ENCODE measurements around the gene FAM237B.
"Not testable (repeated sequence)": the region's sequence is repeated elsewhere in the genome, so short reads cannot be mapped to it uniquely, and the experiment has no call there.

Gene FAM237B

GRCh38 chr7:90320801-90321494, at the start of gene FAM237B:
Gene FAM237B, minus strand, starts transcription at chr7:90321304. Its CDS starts 1,556 bp downstream, at chr7:90319748.
- no peak for DNase-seq

GRCh38 chr7:90351987-90352386, 30.9 kb upstream of the FAM237B start:
- DNase-seq, result no peak

GRCh38 chr7:90350032-90350431, 28.9 kb upstream of the FAM237B start:
- DNase-seq, result not testable (repeated sequence)

GRCh38 chr7:90349305-90349704, 28.2 kb upstream of the FAM237B start:
- no peak for DNase-seq

- DNase-seq, result no peak
Observed at GRCh38 chr7:90347759-90348158, 26.7 kb upstream of the FAM237B start.

- peak; percentile 94 for DNase-seq
Observed at GRCh38 chr7:90346336-90347125, 25.4 kb upstream of the FAM237B start, which contains the start of gene GTPBP10. Gene GTPBP10, plus strand, starts transcription at chr7:90346716. Its CDS starts 26 bp downstream, at chr7:90346742.

- no peak for DNase-seq
Observed at GRCh38 chr7:90345595-90346335, 24.7 kb upstream of the FAM237B start.

- no peak for DNase-seq
Observed at GRCh38 chr7:90345016-90345415, 23.9 kb upstream of the FAM237B start.

- no peak for DNase-seq
Observed at GRCh38 chr7:90337106-90337505, 16.0 kb upstream of the FAM237B start.

- not testable (repeated sequence) for DNase-seq
Observed at GRCh38 chr7:90334926-90335325, 13.8 kb upstream of the FAM237B start.

- DNase-seq, result no peak
Observed at GRCh38 chr7:90334193-90334843, 13.2 kb upstream of the FAM237B start.

GRCh38 chr7:90326500-90326899, 5.4 kb upstream of the FAM237B start:
- no peak for DNase-seq

- DNase-seq, result no peak
Observed at GRCh38 chr7:90322837-90323236, 1.7 kb upstream of the FAM237B start.

- no peak for DNase-seq
Observed at GRCh38 chr7:90320418-90320800, 695 bp downstream of the FAM237B start.

- DNase-seq, result no peak
Observed at GRCh38 chr7:90320014-90320413, 1.1 kb downstream of the FAM237B start.

GRCh38 chr7:90313907-90314306, 7.2 kb downstream of the FAM237B start:
- DNase-seq, result no peak

- DNase-seq, result no peak
Observed at GRCh38 chr7:90312745-90313144, 8.4 kb downstream of the FAM237B start.

GRCh38 chr7:90311175-90311574, 9.9 kb downstream of the FAM237B start:
- no peak for DNase-seq

GRCh38 chr7:90309872-90310271, 11.2 kb downstream of the FAM237B start:
- no peak for DNase-seq

- DNase-seq, result no peak
Observed at GRCh38 chr7:90303241-90303640, 17.9 kb downstream of the FAM237B start.

GRCh38 chr7:90298145-90299038, 22.7 kb downstream of the FAM237B start:
- no peak for DNase-seq

All from left hindlimb (tissue), 1 donor.